Activated T-helper 1 cell treated with anti-CD3 and anti-CD28 coated beads, Interleukin-12 subunit alpha, Interleukin-12 subunit beta, Interleukin-2, Interleukin-4 antibody, amounts not matched to agents 30 ng/mL and 10 ng/mL and 1 ng/mL, durations not matched to agents 14 hours and 24 hours and 36 hours (primary cell): ENCODE results near the gene OAS3. TPM values are rescaled to one million over a fixed set of nuclear protein-coding genes. Genes with fewer than 3 reads are reported as not detected.

Experiments used
- DNase-seq: peaks from one replicate; pipeline ENCODE4 v3.0.0; 2021; ENCODE audit warnings: low spot score
- H3K27ac Mint-ChIP-seq: one replicate; pipeline ENCODE4 v1.8.0; 2021; ENCODE audit warnings: mild to moderate bottlenecking, mixed read lengths
- H3K27me3 Mint-ChIP-seq: one replicate; pipeline ENCODE4 v1.8.0; 2022; ENCODE audit warnings: mild to moderate bottlenecking, moderate library complexity, mixed read lengths; ENCODE audit not compliant: insufficient read depth
- H3K36me3 Mint-ChIP-seq: one replicate; pipeline ENCODE4 v1.8.0; 2021; ENCODE audit warnings: low read depth, mixed read lengths
- H3K4me1 Mint-ChIP-seq: one replicate; pipeline ENCODE4 v1.8.0; 2021; ENCODE audit warnings: low read depth, mixed read lengths
- H3K4me3 Mint-ChIP-seq: one replicate; pipeline ENCODE4 v1.8.0; 2021; ENCODE audit warnings: mild to moderate bottlenecking, moderate library complexity, mixed read lengths
- H3K9me3 Mint-ChIP-seq: one replicate; pipeline ENCODE4 v1.8.0; 2021; ENCODE audit warnings: mixed read lengths
- intact Hi-C: fragments of 100-400 bp; cut with micrococcal nuclease; formaldehyde crosslinking; loops from one replicate; pipeline ENCODE4 v1.15.1; 2024
- total RNA-seq: library from RNA; stranded (reverse); gene quantifications from 2 replicates; pipeline ENCODE4 v1.2.3, GENCODE V29; 2022

Gene OAS3
- total RNA-seq, 1 donor from 2014 or later, result 50.1 TPM

GRCh38 chr12:113021500-113021899 lies 83.2 kb downstream of the OAS3 start:
- no peak for DNase-seq
- intact Hi-C loops, result no loop called here
- no peak overlapping the region for H3K4me3 Mint-ChIP-seq
- no peaks in the 10 kb centered on the region for H3K9me3 Mint-ChIP-seq
- H3K4me1 Mint-ChIP-seq, result peaks cover 6% of the 10 kb centered on the region
- no peaks in the 10 kb centered on the region for H3K36me3 Mint-ChIP-seq
- peaks cover 5% of the 10 kb centered on the region for H3K27me3 Mint-ChIP-seq
- H3K27ac Mint-ChIP-seq, result no peak overlapping the region

Other genes starting within 250 kb of the OAS3 start
- gene RPH3A, start 146.7 kb upstream of the OAS3 start, total RNA-seq, result not detected in 2 replicates
- 24.2 and 29.2 TPM in 2 replicates for gene OAS1, start 31.5 kb upstream of the OAS3 start, total RNA-seq
- gene OAS2, start 40.0 kb downstream of the OAS3 start, total RNA-seq, result 113 and 119 TPM in 2 replicates
- 0.29 TPM in 2 replicates for gene DTX1, start 118.3 kb downstream of the OAS3 start, total RNA-seq
- gene RASAL1, start 197.3 kb downstream of the OAS3 start, total RNA-seq, result 0.10 and 0.34 TPM in 2 replicates
- gene CFAP73, start 211.2 kb downstream of the OAS3 start, total RNA-seq, result 0.16 and 0.17 TPM in 2 replicates
- gene DDX54, start 247.0 kb downstream of the OAS3 start, total RNA-seq, result 121 and 133 TPM in 2 replicates
- 27.1 and 31.4 TPM in 2 replicates for gene RITA1, start 247.2 kb downstream of the OAS3 start, total RNA-seq